Heart left ventricle (tissue), 16 donors: ENCODE results near the gene UBE3A. TPM values are rescaled to one million over a fixed set of nuclear protein-coding genes. Genes with fewer than 3 reads are reported as not detected.

Experiments
- ATAC-seq, 4 donors: fragments of 200-7000 bp; cut with Tn5 transposase; one replicate each; pipeline ENCODE4 v1.9.1; 2020 to 2022; ENCODE audit warnings: moderate library complexity in 4 of 4, mild to moderate bottlenecking in 3 of 4, moderate number of reproducible peaks in 1 of 4
- DNase-seq, 5 donors: peaks; one replicate each; pipeline ENCODE4 v3.0.0-alpha.2; 2020
- H3K27ac ChIP-seq, 12 donors: fragments of 200-600 bp; sonication (generic) in 4 of 12; one replicate each; pipeline versions ENCODE4 v1.5.0 to v1.8.0; 2016 to 2022; ENCODE audit warnings: mild to moderate bottlenecking in 2 of 12
- H3K27me3 ChIP-seq, 9 donors: fragments of 200-600 bp; sonication (generic) in 2 of 9; one replicate each; pipeline versions ENCODE4 v1.5.1 to v1.8.0; 2016 to 2022; ENCODE audit warnings: mild to moderate bottlenecking in 3 of 9
- H3K36me3 ChIP-seq, 9 donors: fragments of 200-600 bp; sonication (generic) in 2 of 9; one replicate each; pipeline versions ENCODE4 v1.5.0 to v1.8.0; 2018 to 2022; ENCODE audit warnings: mild to moderate bottlenecking in 2 of 9
- H3K4me1 ChIP-seq, 12 donors: fragments of 200-600 bp; sonication (generic) in 4 of 12; one replicate each; pipeline versions ENCODE4 v1.5.0 to v1.8.0; 2016 to 2022; ENCODE audit warnings: mild to moderate bottlenecking in 3 of 12
- H3K4me3 ChIP-seq, 12 donors: fragments of 200-600 bp; sonication (generic) in 4 of 12; one replicate each; pipeline versions ENCODE4 v1.5.0 to v1.8.0; 2017 to 2022; ENCODE audit warnings: mild to moderate bottlenecking in 9 of 12, moderate library complexity in 4 of 12
- H3K9me3 ChIP-seq, 12 donors: fragments of 200-600 bp; sonication (generic) in 4 of 12; one replicate each; pipeline versions ENCODE4 v1.5.0 to v1.8.0; 2016 to 2022; ENCODE audit warnings: mild to moderate bottlenecking in 1 of 12
- POLR2A ChIP-seq, 2 donors: fragments of 450-650 bp; IDR thresholded peaks; one replicate each; pipeline ENCODE4 v1.6.1; 2017; ENCODE audit warnings: antibody characterized with exemption in 2 of 2, mild to moderate bottlenecking in 2 of 2, moderate library complexity in 2 of 2
- WGBS, 4 donors: extraction: QIAGEN DNeasy Blood & Tissue Kit in 2 of 4; methylation state at CpG; one replicate each; pipeline versions ENCODE4 v1.1.5 to v1.1.7; 2013 to 2018; 5-methylcytosine and 5-hydroxymethylcytosine counted together
- intact Hi-C, 10 donors: fragments of 100-400 bp; cut with DNase I; formaldehyde crosslinking; loops; one replicate each; pipeline versions ENCODE4 v1.11.1 to v1.14.2; 2022
- polyA plus RNA-seq, 2 donors: library from polyadenylated mRNA; stranded (reverse); fragments of 200-250 nt; gene quantifications; one replicate each; pipeline ENCODE4 v1.2.3, GENCODE V29; 2013
- total RNA-seq, 9 donors: library from RNA; depleted of rRNA in 2 of 9; stranded (reverse); fragments of >200 nt in 2 of 9; fragmentation: NEBNext Ultra II Directional in 3 of 9; extraction: Animal tissue kit (Norgen Biotek cat#: 25700) in 3 of 9; gene quantifications; one replicate each; pipeline versions ENCODE4 v1.1.0 to v1.2.4, GENCODE V29; 2016 to 2023
- TF ChIP-seq, protein P1 (sequence below), 12 donors: fragments of 200-600 bp; sonication (generic) in 4 of 12; IDR thresholded peaks; one replicate each; pipeline versions ENCODE4 v1.5.0 to v1.8.0; 2018 to 2022; ENCODE audit warnings: antibody characterized with exemption in 12 of 12, mild to moderate bottlenecking in 5 of 12
- donor health status: ischemic (EF 13 %, LVEDD 7.1; RV severe dilation, severe dysfunction).
- donor health status: healthy with polysubstance abuse.
- donor health status: DM: no; HTN: yes; CAD: no.
- donor health status: DM: no; HTN: no; CAD: no.
- donor health status: ischemic (EF 25% LVEDD 6.9; RV normal size, moderate dysfunction).
- donor health status: ischemic (EF 25% LVEDD 5.7; RV mildly dilated, moderate dysfunction).
- donor health status: healthy.
- donor health status: DM: yes; HTN: yes; CAD: no.
- donor health status: ischemic (EF 35%, LVEDD 5.7; RV mildly dilated, moderate dysfunction).
- donor health status: nonischemic (EF 11% LVEDD 7.7; RV severe dilation, severe dysfunction).
- donor health status: DM: yes; HTN: yes; CAD: no.
- donor health status: PGD.
- donor health status: ischemic (EF 29% LVEDD 5.4; RV normal size, mild dysfunction).
- donor health status: nonischemic (EF 23%, LVEDD 6.1; RV moderate dilation, normal function).

Gene UBE3A
- total and polyA plus RNA-seq, 11 donors: 34.6 to 140 (median 103) TPM

DNA sequence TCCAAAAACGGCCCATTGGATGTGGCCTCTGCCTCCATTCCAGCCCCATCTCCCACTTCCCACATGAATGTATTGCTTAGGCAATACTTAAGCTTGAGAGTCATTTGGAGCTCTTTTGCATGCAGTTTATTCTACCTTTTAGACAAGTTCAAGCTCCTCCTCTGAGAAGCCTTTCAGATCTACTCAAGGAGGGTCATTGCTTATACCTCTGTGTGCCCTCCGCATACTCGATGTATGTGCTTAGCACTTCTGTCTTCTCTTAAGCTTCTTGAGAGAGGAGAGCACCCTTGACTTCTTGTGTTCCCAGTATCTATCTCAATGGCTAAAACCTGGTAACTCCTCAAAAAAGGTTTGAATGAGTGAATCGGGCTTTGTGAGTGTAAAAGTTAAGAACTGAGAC is 6.6 kb upstream of the UBE3A start:
- WGBS, 4 donors: 88 to 95% (median 91%) methylated on average over 4 of the region's 4 CpGs
- Histone ChIP-seq H3K4me1 (no peaks in the 10 kb centered on the region), H3K9me3 (peaks cover 0 to 2% (median 0%) of the 10 kb centered on the region in 12 donors), H3K36me3 (no peaks in the 10 kb centered on the region), H3K27ac (no peak overlapping the region), H3K4me3 (no peak overlapping the region), H3K27me3 (no peaks in the 10 kb centered on the region)
- TF ChIP-seq POLR2A (IDR thresholded peaks at IDR 0.05): no peak
- TF ChIP-seq, protein P1, sequence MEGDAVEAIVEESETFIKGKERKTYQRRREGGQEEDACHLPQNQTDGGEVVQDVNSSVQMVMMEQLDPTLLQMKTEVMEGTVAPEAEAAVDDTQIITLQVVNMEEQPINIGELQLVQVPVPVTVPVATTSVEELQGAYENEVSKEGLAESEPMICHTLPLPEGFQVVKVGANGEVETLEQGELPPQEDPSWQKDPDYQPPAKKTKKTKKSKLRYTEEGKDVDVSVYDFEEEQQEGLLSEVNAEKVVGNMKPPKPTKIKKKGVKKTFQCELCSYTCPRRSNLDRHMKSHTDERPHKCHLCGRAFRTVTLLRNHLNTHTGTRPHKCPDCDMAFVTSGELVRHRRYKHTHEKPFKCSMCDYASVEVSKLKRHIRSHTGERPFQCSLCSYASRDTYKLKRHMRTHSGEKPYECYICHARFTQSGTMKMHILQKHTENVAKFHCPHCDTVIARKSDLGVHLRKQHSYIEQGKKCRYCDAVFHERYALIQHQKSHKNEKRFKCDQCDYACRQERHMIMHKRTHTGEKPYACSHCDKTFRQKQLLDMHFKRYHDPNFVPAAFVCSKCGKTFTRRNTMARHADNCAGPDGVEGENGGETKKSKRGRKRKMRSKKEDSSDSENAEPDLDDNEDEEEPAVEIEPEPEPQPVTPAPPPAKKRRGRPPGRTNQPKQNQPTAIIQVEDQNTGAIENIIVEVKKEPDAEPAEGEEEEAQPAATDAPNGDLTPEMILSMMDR (IDR thresholded peaks at IDR 0.05): no peak
- intact Hi-C loops: no loop called here
- ATAC-seq (no peak), DNase-seq (no peak)

DNA sequence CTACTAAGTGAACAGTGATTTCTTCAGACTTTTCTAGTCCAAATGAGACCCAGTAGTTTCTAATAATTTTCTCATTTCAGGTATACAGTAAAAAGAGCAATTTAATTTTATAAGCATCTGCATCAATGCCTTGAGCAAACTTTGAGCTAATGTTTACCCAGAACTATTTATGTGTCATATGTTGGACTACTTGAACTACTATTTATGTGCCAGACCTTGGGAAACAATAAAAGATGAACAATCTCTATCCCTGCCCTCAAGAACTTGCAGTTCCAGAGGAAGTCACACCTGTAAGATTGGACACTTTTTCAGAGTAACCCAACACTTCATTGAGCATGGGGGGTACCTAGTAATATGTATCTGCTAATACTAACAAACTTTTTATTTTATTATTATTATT is 2.3 kb upstream of the UBE3A start:
- Histone ChIP-seq H3K9me3 (no peaks in the 10 kb centered on the region), H3K27ac (no peak overlapping the region), H3K4me1 (peaks cover 0 to 24% (median 18%) of the 10 kb centered on the region in 12 donors), H3K36me3 (no peaks in the 10 kb centered on the region), H3K4me3 (no peak overlapping the region), H3K27me3 (no peaks in the 10 kb centered on the region)
- intact Hi-C loops: no loop called here
- TF ChIP-seq POLR2A (IDR thresholded peaks at IDR 0.05): no peak
- TF ChIP-seq, protein P1 (IDR thresholded peaks at IDR 0.05): no peak
- ATAC-seq (no peak), DNase-seq (no peak)

- H3K27ac ChIP-seq: peak overlapping the region; percentile 95 to 100 (median 99)
- ATAC-seq (peak in 3 of 4 donors; percentile 20 to 35 (median 25)), DNase-seq (peak in 1 of 5 donors; percentile 29)
- intact Hi-C loops: loop anchor here (5.0 to 10.0 kb wide), 8 partner anchors 62 to 643 kb away; no protein-coding TSS in a partner anchor
- H3K9me3 ChIP-seq: no peaks in the 10 kb centered on the region
- TF ChIP-seq, protein P1 (IDR thresholded peaks at IDR 0.05): no peak
- TF ChIP-seq POLR2A (IDR thresholded peaks at IDR 0.05): no peak
- no peaks in the 10 kb centered on the region for H3K36me3 ChIP-seq
- peaks cover 0 to 38% (median 26%) of the 10 kb centered on the region in 12 donors for H3K4me1 ChIP-seq
- H3K4me3 ChIP-seq: peak overlapping the region; percentile 79 to 100 (median 98)
- 2 to 10% (median 2%) methylated on average over 6 to 14 of the region's 14 CpGs for WGBS, 4 donors
- no peaks in the 10 kb centered on the region for H3K27me3 ChIP-seq
These were observed 579 bp upstream of the UBE3A start for GRCh38 chr15:25439369-25439836.

DNA sequence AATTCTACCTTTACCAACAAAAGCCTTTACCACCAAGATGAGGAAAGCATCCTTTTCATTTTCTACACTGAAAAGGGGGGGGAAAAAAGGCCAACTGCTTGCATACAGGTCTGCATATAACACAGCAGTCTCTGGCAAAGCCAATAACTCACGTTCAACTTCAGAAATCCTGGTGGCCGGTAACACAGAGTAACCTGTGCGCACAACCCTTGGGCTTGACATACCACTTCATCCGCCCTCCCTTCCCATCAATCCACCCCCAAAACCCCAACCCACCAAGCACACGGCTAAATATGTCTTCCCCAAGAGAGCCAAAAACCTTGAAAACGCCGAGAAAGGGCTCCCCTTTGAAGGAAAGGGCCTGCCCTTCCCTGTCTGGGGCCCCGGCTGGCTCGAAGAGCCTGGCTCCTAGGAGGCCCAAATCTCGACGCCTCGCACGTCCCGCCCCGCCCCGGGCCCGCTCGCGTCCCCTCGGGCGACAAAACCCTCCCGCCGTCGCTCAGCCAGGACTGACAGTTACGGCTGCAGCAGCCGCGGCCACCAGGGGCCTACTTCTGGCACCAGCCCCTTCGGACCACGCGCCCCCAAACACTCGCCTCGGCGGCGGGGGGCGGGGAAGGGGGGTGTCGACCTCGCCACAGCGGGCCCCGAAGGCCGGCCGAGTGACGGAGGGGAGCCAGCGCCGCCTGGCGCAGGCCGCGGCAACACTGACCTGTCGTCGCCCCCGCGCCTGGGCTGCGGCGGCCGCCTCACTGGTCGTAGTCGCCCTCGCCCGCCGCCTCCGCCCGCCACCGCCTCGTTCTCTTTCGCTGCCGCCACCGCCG is 835 bp downstream of the UBE3A start:
- 0 to 1% (median 0%) methylated on average over 8 to 67 of the region's 67 CpGs for WGBS, 4 donors

More for the DNA sequence above, 835 bp downstream of the UBE3A start:
- no peaks in the 10 kb centered on the region for H3K36me3 ChIP-seq
- TF ChIP-seq POLR2A (IDR thresholded peaks at IDR 0.05): no peak
- TF ChIP-seq, protein P1 (IDR thresholded peaks at IDR 0.05): peak; percentile 26 to 67 (median 46)
- peak overlapping the region; percentile 79 to 100 (median 98) for H3K4me3 ChIP-seq
- H3K9me3 ChIP-seq: no peaks in the 10 kb centered on the region
- H3K27me3 ChIP-seq: no peaks in the 10 kb centered on the region
- peak; percentile 58 to 79 (median 70) for DNase-seq
- H3K27ac ChIP-seq: peak overlapping the region; percentile 95 to 100 (median 99)
- intact Hi-C loops: loop anchor here (5.0 to 10.0 kb wide), 8 partner anchors 61 to 644 kb away; no protein-coding TSS in a partner anchor
- ATAC-seq: peak in 3 of 4 donors; percentile 67 to 81 (median 77)
- H3K4me1 ChIP-seq: peaks cover 0 to 52% (median 35%) of the 10 kb centered on the region in 12 donors
